Forelimb muscle (tissue), 1 donor: ENCODE data around the gene BBIP1. TPM values are rescaled to one million over a fixed set of nuclear protein-coding genes. Genes with fewer than 3 reads are reported as not detected.
"Not testable (repeated sequence)": the region's sequence is repeated elsewhere in the genome, so short reads cannot be mapped to it uniquely, and the experiment has no call there.

Experiments used
- DNase-seq: peaks from one replicate; pipeline ENCODE4 v3.0.0-alpha.2; 2013; ENCODE audit warnings: low read depth
- polyA plus RNA-seq: library from polyadenylated mRNA; unstranded; fragments of 120-200 nt; gene quantifications from one replicate; pipeline ENCODE4 v1.2.1, GENCODE V29; 2013; ENCODE audit not compliant: insufficient read length

BBIP1 gene
- polyA plus RNA-seq, 1 donor = 23.9 TPM

GRCh38 chr10:110923856-110924493, 5.0 kb upstream of the BBIP1 start:
- no peak for DNase-seq

GRCh38 chr10:110919971-110920881, 1.2 kb upstream of the BBIP1 start:
- no peak for DNase-seq

GRCh38 chr10:110919349-110919931, 460 bp upstream of the BBIP1 start, which contains the start of gene SHOC2:
Gene SHOC2 (plus strand): TSS chr10:110919604. CDS start chr10:110964359, 44,755 bp downstream.
- no peak for DNase-seq

GRCh38 chr10:110918269-110918642, 724 bp downstream of the BBIP1 start:
- DNase-seq = peak; percentile 78

- DNase-seq = no peak
These were observed 2.2 kb downstream of the BBIP1 start for GRCh38 chr10:110916554-110917346.

GRCh38 chr10:110915600-110915999, 3.4 kb downstream of the BBIP1 start:
- not testable (repeated sequence) for DNase-seq

GRCh38 chr10:110915035-110915434, 3.9 kb downstream of the BBIP1 start:
- DNase-seq = no peak

GRCh38 chr10:110914431-110914830, 4.5 kb downstream of the BBIP1 start:
- DNase-seq = no peak

- no peak for DNase-seq
These were observed 6.6 kb downstream of the BBIP1 start for GRCh38 chr10:110912374-110912773.

- no peak for DNase-seq
These were observed 8.8 kb downstream of the BBIP1 start for GRCh38 chr10:110910138-110910537.

- no peak for DNase-seq
These were observed 15.4 kb downstream of the BBIP1 start for GRCh38 chr10:110903280-110904278.

GRCh38 chr10:110901954-110902819, 16.8 kb downstream of the BBIP1 start:
- no peak for DNase-seq

GRCh38 chr10:110900983-110901382, 18.0 kb downstream of the BBIP1 start:
- DNase-seq = no peak

GRCh38 chr10:110898391-110898790, 20.6 kb downstream of the BBIP1 start:
- no peak for DNase-seq

- DNase-seq = no peak
These were observed 21.8 kb downstream of the BBIP1 start for GRCh38 chr10:110897184-110897583.

GRCh38 chr10:110893559-110894179, 25.3 kb downstream of the BBIP1 start:
- no peak for DNase-seq

GRCh38 chr10:110892602-110893288, 26.2 kb downstream of the BBIP1 start:
- DNase-seq = no peak

GRCh38 chr10:110887560-110887959, 31.4 kb downstream of the BBIP1 start:
- no peak for DNase-seq
